Measurements from ENCODE around the gene KCTD21.

KCTD21 gene

GRCh38 chr11:78132475-78132874 lies 56.0 kb downstream of the KCTD21 start:
- H3K9ac ChIP-seq (ENCODE audit: low read length): no peak overlapping the region
- H3K27ac ChIP-seq (ENCODE audit: low read depth, low read length, poor library complexity, severe bottlenecking): no peak overlapping the region
- no peaks in the 10 kb centered on the region for H3K4me1 ChIP-seq (ENCODE audit: insufficient read depth, low read length, severe bottlenecking)
- no peaks in the 10 kb centered on the region for H3F3A ChIP-seq (ENCODE audit: insufficient read depth, low read length)
- no peak overlapping the region for H2AFZ ChIP-seq (ENCODE audit: low read length)
- H3K27me3 ChIP-seq (ENCODE audit: insufficient read depth, low read length): no peaks in the 10 kb centered on the region
- H3K9me2 ChIP-seq (ENCODE audit: low read depth, low read length): no peaks in the 10 kb centered on the region
- H3K4me2 ChIP-seq (ENCODE audit: low read length): no peak overlapping the region
- no peak overlapping the region for H3K4me3 ChIP-seq (ENCODE audit: low read depth, low read length, poor library complexity, severe bottlenecking)
- no peak for TF ChIP-seq EZH2 (IDR thresholded peaks at IDR 0.05; ENCODE audit: borderline replicate concordance, low read length)
- TF ChIP-seq CTCF (IDR thresholded peaks at IDR 0.05; ENCODE audit: low read length): no peak
- peaks cover 36% of the 10 kb centered on the region for H3K36me3 ChIP-seq (ENCODE audit: insufficient read depth, low read length)
- H3K9me3 ChIP-seq (ENCODE audit: low read length): no peaks in the 10 kb centered on the region
- H3K79me2 ChIP-seq (ENCODE audit: insufficient read depth, low read length): no peaks in the 10 kb centered on the region
- no peaks in the 10 kb centered on the region for H4K20me1 ChIP-seq (ENCODE audit: insufficient read depth, low read length)

GRCh38 chr11:78131956-78132355 lies 56.5 kb downstream of the KCTD21 start:
- no peaks in the 10 kb centered on the region for H3K27me3 ChIP-seq (ENCODE audit: insufficient read depth, low read length)
- H3K9me2 ChIP-seq (ENCODE audit: low read depth, low read length): no peaks in the 10 kb centered on the region
- H3F3A ChIP-seq (ENCODE audit: insufficient read depth, low read length): no peaks in the 10 kb centered on the region
- no peak overlapping the region for H3K27ac ChIP-seq (ENCODE audit: low read depth, low read length, poor library complexity, severe bottlenecking)
- no peaks in the 10 kb centered on the region for H3K9me3 ChIP-seq (ENCODE audit: low read length)
- no peak overlapping the region for H3K9ac ChIP-seq (ENCODE audit: low read length)
- no peak for TF ChIP-seq CTCF (IDR thresholded peaks at IDR 0.05; ENCODE audit: low read length)
- TF ChIP-seq EZH2 (IDR thresholded peaks at IDR 0.05; ENCODE audit: borderline replicate concordance, low read length): no peak
- no peaks in the 10 kb centered on the region for H3K79me2 ChIP-seq (ENCODE audit: insufficient read depth, low read length)
- H3K4me2 ChIP-seq (ENCODE audit: low read length): no peak overlapping the region
- no peak overlapping the region for H3K4me3 ChIP-seq (ENCODE audit: low read depth, low read length, poor library complexity, severe bottlenecking)
- no peaks in the 10 kb centered on the region for H4K20me1 ChIP-seq (ENCODE audit: insufficient read depth, low read length)
- no peak overlapping the region for H2AFZ ChIP-seq (ENCODE audit: low read length)
- H3K4me1 ChIP-seq (ENCODE audit: insufficient read depth, low read length, severe bottlenecking): no peaks in the 10 kb centered on the region
- peaks cover 31% of the 10 kb centered on the region for H3K36me3 ChIP-seq (ENCODE audit: insufficient read depth, low read length)

- Histone ChIP-seq H3K79me2 (ENCODE audit: insufficient read depth, low read length) (no peaks in the 10 kb centered on the region), H3K9me2 (ENCODE audit: low read depth, low read length) (no peaks in the 10 kb centered on the region), H3K4me3 (ENCODE audit: low read depth, low read length, poor library complexity, severe bottlenecking) (no peak overlapping the region), H3K4me1 (ENCODE audit: insufficient read depth, low read length, severe bottlenecking) (no peaks in the 10 kb centered on the region), H3K4me2 (ENCODE audit: low read length) (no peak overlapping the region), H3K27ac (ENCODE audit: low read depth, low read length, poor library complexity, severe bottlenecking) (no peak overlapping the region), H2AFZ (ENCODE audit: low read length) (no peak overlapping the region), H3K27me3 (ENCODE audit: insufficient read depth, low read length) (no peaks in the 10 kb centered on the region), H3F3A (ENCODE audit: insufficient read depth, low read length) (no peaks in the 10 kb centered on the region), H4K20me1 (ENCODE audit: insufficient read depth, low read length) (no peaks in the 10 kb centered on the region), H3K36me3 (ENCODE audit: insufficient read depth, low read length) (peaks cover 19% of the 10 kb centered on the region), H3K9ac (ENCODE audit: low read length) (no peak overlapping the region), H3K9me3 (ENCODE audit: low read length) (no peaks in the 10 kb centered on the region)
- TF ChIP-seq CTCF (IDR thresholded peaks at IDR 0.05; ENCODE audit: low read length) (no peak), EZH2 (IDR thresholded peaks at IDR 0.05; ENCODE audit: borderline replicate concordance, low read length) (no peak)
Measured at GRCh38 chr11:78127403-78127802, 61.0 kb downstream of the KCTD21 start.

Measured in OCI-LY1 (cell line).